GM12864 (cell line): ENCODE results near the gene KCTD15.

Experiments
- DNase-seq: peaks from one replicate; pipeline ENCODE4 v3.0.0-alpha.2; 2011; ENCODE audit warnings: low read depth
- H3K4me3 ChIP-seq: 2 replicates; pipeline ENCODE4 v1.5.1; 2011; ENCODE audit warnings: mild to moderate bottlenecking, low read depth, low read length, control low read depth
- CTCF ChIP-seq: IDR thresholded peaks from 2 replicates; pipeline ENCODE4 v1.5.1; 2011; ENCODE audit warnings: low read depth, mild to moderate bottlenecking, moderate library complexity, low read length, control low read depth, inconsistent platforms; ENCODE audit errors: missing control alignments

Gene KCTD15

DNA sequence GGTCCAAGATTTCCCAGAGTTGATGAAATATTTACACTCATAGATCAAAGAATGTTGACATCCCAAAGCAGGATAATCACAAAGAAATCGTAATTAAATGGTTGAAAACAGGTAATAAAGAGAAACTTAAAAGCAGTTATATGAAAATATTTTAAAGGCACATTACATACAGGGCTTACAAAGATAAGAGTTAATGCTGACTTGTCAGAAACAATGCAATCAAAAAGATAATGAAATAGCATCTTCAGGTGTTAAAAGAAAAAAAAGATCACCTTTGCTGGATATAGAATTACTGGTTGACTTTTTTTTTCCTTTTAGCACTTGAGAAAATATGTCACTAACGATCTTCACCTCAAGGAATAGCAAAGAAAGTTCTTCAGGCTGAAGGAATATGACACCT lies 48.8 kb downstream of the KCTD15 start:
- no peak overlapping the region for H3K4me3 ChIP-seq
- no peak for DNase-seq
- no peak for TF ChIP-seq CTCF

DNA sequence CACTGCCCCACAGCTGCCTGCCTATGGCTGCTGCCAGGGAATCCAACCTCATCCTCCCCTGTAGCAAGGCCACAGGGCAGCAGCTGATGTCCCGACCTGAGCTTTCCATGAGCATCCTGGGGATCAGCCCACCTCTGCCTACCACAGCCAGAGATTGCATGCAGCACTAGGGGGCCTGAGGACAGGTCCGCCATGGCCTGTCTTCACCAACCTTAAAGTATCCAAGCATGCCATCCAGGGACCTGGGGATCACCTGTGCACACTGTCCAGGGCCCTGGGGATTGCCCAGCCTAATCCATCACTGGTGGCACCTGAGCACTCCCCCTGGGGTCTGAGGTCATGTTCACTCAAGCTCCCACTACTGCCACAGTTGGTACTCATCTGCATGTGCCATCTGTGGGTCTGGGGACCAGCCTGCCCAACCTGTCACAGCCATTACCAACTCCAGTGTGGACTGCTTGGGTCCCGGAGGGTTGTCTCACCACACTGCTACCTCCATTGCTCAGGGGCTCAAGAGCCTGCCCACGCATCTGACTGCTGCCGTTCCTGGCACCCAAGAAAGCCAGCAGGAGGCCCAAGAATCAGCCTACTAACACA lies 53.0 kb downstream of the KCTD15 start:
- DNase-seq, result no peak
- H3K4me3 ChIP-seq, result no peak overlapping the region
- no peak for TF ChIP-seq CTCF

DNA sequence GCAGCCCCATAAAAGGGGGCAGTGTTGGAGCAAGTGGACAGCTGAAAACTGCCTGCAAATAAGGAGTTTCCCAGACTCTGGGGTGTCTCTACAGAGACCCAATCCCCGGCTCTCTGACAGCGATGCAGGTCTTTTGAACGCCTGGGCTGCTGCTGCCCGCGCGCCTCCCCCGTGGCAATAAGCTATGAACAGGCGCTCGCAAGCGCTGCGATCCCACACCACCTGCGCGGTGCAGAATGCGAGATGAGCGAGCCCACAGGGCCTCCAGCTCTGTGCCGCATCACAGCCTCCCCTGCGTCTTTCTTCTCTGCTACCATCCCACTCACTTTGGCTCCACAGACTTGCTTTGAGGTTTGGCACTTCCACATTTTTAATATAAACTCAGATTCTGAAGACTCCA lies 62.3 kb downstream of the KCTD15 start:
- TF ChIP-seq CTCF, result no peak
- no peak for DNase-seq
- H3K4me3 ChIP-seq, result no peak overlapping the region

- no peak overlapping the region for H3K4me3 ChIP-seq
- no peak for DNase-seq
- no peak for TF ChIP-seq CTCF
Observed at GRCh38 chr19:33860312-33861090, 63.8 kb downstream of the KCTD15 start.

GRCh38 chr19:33861950-33862349 lies 65.3 kb downstream of the KCTD15 start:
- no peak for TF ChIP-seq CTCF
- no peak for DNase-seq
- no peak overlapping the region for H3K4me3 ChIP-seq

- H3K4me3 ChIP-seq, result no peak overlapping the region
- DNase-seq, result no peak
- TF ChIP-seq CTCF, result no peak
Observed at GRCh38 chr19:33862981-33863380, 66.3 kb downstream of the KCTD15 start.

DNA sequence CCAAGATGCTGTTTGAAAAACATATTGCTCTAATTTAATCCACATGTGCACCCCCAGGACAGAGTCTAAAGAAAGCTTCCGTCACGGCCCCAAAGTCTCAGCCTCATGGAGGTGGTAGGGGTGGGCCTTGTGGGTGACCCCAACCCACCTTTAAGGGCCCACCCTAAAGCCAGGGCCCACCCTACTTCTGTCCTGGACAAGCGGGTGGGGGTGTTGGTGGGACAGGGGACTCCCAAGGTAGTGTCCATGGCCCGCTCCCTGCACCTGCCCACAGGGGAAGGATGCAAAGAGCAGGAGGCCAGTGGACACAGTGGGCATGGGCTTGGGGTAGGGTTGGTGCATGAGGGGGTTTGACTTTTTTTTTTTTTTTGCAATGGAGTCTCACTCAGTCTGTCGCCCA lies 66.8 kb downstream of the KCTD15 start:
- no peak overlapping the region for H3K4me3 ChIP-seq
- TF ChIP-seq CTCF, result no peak
- no peak for DNase-seq
